ENCODE results near the gene CRYL1.

CRYL1 gene

DNA sequence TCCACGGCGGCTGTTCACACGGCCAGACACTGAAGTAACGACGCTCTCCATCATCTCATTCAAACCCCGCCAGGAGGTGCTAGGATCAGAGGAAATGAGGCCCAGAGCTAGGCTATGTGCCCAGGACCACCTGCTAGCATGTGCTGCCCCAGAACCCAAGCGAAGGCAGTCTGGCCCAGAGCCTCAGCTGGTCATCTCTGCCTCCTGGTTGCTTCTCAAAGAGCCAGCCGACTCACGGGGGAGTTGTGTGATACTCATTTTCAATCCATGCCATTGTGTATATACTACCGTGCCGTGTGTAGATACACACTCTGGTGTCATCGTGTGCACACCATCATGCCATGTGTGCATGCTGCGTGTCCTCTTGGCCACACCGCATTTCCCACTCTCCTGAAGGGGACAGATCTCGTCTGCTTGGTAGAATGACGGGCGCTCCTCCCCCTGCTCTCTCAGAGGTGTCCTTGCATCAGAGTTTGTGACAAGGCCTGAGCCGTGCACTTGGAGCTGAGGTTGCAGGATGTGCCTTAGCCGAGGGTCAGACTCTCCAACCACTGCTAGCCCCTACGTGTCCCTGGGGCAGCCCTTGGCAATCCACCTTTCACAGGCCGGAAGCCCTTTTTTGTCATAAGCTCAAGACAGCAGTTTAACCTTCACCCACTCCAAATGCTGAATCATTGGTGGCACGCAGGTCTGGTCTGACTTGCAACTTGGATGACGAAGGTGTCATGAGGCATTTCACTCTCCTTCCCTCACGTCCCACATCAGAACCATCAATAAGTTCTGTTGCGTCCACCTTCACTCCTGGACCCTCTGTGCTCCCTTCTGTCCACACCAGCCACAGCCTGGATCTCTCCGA, 130.4 kb downstream of the CRYL1 start:
- no peak for DNase-seq (ENCODE audit: low read depth in 1 of 2, low spot score in 1 of 2)
- H3K4me3 ChIP-seq (replicated peaks; ENCODE audit: insufficient read depth, low read length) = no peak overlapping the region
- no peak for TF ChIP-seq POLR2AphosphoS5 (IDR thresholded peaks at IDR 0.05; ENCODE audit: low read depth)
- TF ChIP-seq, protein P1, sequence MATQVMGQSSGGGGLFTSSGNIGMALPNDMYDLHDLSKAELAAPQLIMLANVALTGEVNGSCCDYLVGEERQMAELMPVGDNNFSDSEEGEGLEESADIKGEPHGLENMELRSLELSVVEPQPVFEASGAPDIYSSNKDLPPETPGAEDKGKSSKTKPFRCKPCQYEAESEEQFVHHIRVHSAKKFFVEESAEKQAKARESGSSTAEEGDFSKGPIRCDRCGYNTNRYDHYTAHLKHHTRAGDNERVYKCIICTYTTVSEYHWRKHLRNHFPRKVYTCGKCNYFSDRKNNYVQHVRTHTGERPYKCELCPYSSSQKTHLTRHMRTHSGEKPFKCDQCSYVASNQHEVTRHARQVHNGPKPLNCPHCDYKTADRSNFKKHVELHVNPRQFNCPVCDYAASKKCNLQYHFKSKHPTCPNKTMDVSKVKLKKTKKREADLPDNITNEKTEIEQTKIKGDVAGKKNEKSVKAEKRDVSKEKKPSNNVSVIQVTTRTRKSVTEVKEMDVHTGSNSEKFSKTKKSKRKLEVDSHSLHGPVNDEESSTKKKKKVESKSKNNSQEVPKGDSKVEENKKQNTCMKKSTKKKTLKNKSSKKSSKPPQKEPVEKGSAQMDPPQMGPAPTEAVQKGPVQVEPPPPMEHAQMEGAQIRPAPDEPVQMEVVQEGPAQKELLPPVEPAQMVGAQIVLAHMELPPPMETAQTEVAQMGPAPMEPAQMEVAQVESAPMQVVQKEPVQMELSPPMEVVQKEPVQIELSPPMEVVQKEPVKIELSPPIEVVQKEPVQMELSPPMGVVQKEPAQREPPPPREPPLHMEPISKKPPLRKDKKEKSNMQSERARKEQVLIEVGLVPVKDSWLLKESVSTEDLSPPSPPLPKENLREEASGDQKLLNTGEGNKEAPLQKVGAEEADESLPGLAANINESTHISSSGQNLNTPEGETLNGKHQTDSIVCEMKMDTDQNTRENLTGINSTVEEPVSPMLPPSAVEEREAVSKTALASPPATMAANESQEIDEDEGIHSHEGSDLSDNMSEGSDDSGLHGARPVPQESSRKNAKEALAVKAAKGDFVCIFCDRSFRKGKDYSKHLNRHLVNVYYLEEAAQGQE (IDR thresholded peaks at IDR 0.05; ENCODE audit: insufficient replicate concordance, low read depth) = no peak
- TF ChIP-seq SPI1 (IDR thresholded peaks at IDR 0.05; ENCODE audit: borderline replicate concordance, low read depth) = no peak
- TF ChIP-seq, protein P2, sequence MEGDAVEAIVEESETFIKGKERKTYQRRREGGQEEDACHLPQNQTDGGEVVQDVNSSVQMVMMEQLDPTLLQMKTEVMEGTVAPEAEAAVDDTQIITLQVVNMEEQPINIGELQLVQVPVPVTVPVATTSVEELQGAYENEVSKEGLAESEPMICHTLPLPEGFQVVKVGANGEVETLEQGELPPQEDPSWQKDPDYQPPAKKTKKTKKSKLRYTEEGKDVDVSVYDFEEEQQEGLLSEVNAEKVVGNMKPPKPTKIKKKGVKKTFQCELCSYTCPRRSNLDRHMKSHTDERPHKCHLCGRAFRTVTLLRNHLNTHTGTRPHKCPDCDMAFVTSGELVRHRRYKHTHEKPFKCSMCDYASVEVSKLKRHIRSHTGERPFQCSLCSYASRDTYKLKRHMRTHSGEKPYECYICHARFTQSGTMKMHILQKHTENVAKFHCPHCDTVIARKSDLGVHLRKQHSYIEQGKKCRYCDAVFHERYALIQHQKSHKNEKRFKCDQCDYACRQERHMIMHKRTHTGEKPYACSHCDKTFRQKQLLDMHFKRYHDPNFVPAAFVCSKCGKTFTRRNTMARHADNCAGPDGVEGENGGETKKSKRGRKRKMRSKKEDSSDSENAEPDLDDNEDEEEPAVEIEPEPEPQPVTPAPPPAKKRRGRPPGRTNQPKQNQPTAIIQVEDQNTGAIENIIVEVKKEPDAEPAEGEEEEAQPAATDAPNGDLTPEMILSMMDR (IDR thresholded peaks at IDR 0.05; ENCODE audit: insufficient read depth, low read length) = no peak
- TF ChIP-seq GABPA (IDR thresholded peaks at IDR 0.05; ENCODE audit: low read depth) = no peak
- H3K27ac ChIP-seq (replicated peaks) = no peak overlapping the region
- no peaks in the 10 kb centered on the region for H3K27me3 ChIP-seq (ENCODE audit: insufficient read depth, poor library complexity, severe bottlenecking)

DNA sequence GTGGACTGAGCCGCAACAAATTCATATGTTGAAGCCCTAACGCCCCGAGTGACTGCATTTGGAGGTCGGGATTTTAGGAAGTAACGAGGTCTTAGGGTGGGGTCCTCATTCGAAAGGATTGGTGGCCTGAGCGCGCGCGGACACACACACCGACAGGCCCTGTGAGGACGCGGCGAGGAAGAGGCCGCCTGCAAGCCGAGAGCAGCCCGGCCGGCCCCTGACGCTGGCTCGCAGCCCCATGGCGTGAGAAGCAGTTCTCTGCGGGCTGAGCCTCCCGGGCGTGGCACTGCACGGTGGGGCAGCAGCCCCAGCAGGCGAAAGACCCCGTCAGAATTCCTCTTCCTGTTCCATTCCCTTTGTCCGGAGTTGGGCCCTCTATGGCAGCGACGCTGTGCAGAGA, 131.2 kb downstream of the CRYL1 start:
- H3K27ac ChIP-seq (replicated peaks) = no peak overlapping the region
- no peaks in the 10 kb centered on the region for H3K27me3 ChIP-seq (ENCODE audit: insufficient read depth, poor library complexity, severe bottlenecking)
- DNase-seq (ENCODE audit: low read depth in 1 of 2, low spot score in 1 of 2) = no peak
- H3K4me3 ChIP-seq (replicated peaks; ENCODE audit: insufficient read depth, low read length) = no peak overlapping the region
- TF ChIP-seq SPI1 (IDR thresholded peaks at IDR 0.05; ENCODE audit: borderline replicate concordance, low read depth) (no peak), POLR2AphosphoS5 (IDR thresholded peaks at IDR 0.05; ENCODE audit: low read depth) (no peak), GABPA (IDR thresholded peaks at IDR 0.05; ENCODE audit: low read depth) (no peak)
- TF ChIP-seq, protein P1 (IDR thresholded peaks at IDR 0.05; ENCODE audit: insufficient replicate concordance, low read depth) = no peak
- TF ChIP-seq, protein P2 (IDR thresholded peaks at IDR 0.05; ENCODE audit: insufficient read depth, low read length) = no peak

DNA sequence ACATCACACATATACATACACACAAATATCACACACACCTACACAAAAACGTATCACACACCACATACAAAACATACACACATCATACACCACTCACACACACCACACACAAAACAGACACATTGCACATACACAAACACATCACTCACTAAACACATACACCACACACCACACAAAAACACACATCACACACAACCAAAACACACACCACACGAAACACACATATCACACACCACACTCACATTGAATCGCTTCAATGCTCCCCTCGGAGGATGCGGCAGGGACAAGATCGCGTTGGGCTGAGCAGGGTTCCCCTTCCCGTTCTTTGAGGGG, 131.5 kb downstream of the CRYL1 start:
- TF ChIP-seq POLR2AphosphoS5 (IDR thresholded peaks at IDR 0.05; ENCODE audit: low read depth) (no peak), GABPA (IDR thresholded peaks at IDR 0.05; ENCODE audit: low read depth) (no peak)
- DNase-seq (ENCODE audit: low read depth in 1 of 2, low spot score in 1 of 2) = no peak

DNA sequence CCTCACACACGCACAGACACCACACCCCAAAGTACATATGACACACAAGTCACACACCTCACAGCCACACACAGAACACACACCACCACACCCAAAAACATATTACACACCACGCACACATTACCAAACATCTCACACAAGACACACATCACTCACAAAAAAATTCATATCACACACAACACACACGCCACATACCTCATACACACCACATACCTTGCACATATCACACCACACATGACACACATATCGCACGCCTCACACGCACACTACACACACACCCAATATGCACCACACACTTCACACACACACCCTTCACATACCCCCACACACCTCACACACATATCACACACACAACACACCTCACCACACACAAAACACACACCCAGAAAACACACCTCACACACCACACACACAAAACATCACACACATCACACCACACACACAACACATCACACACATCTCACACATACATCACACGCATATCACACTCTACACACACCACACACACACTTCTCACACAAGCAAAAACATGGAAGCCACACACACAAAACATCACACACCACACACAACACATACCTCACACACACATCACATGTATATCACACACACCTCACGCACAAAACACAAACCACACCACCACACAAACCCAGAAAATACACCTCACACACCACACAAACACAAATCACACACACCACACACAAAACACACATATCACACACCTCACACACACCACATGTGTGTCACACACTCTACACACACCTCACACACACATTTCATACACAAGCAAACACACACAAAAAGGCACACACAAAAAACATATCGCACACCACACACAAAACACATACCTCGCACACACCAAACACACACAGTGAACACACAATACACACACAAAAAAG, 132.1 kb downstream of the CRYL1 start:
- TF ChIP-seq, protein P2 (IDR thresholded peaks at IDR 0.05; ENCODE audit: insufficient read depth, low read length) = no peak
- TF ChIP-seq SPI1 (IDR thresholded peaks at IDR 0.05; ENCODE audit: borderline replicate concordance, low read depth) (no peak), GABPA (IDR thresholded peaks at IDR 0.05; ENCODE audit: low read depth) (no peak), POLR2AphosphoS5 (IDR thresholded peaks at IDR 0.05; ENCODE audit: low read depth) (no peak)
- TF ChIP-seq, protein P1 (IDR thresholded peaks at IDR 0.05; ENCODE audit: insufficient replicate concordance, low read depth) = no peak
- no peak overlapping the region for H3K4me3 ChIP-seq (replicated peaks; ENCODE audit: insufficient read depth, low read length)
- H3K27ac ChIP-seq (replicated peaks) = no peak overlapping the region
- no peak for DNase-seq (ENCODE audit: low read depth in 1 of 2, low spot score in 1 of 2)
- no peaks in the 10 kb centered on the region for H3K27me3 ChIP-seq (ENCODE audit: insufficient read depth, poor library complexity, severe bottlenecking)

More for the DNA sequence above, 131.5 kb downstream of the CRYL1 start:
- Histone ChIP-seq H3K27ac (replicated peaks) (no peak overlapping the region), H3K27me3 (ENCODE audit: insufficient read depth, poor library complexity, severe bottlenecking) (no peaks in the 10 kb centered on the region), H3K4me3 (replicated peaks; ENCODE audit: insufficient read depth, low read length) (no peak overlapping the region)
